GM18873 (cell line): ENCODE results near the gene RASD2.

Source experiments
- ATAC-seq: cut with Tn5 transposase; IDR thresholded peaks from one replicate; pipeline ENCODE4 v1.9.1; 2021; ENCODE audit warnings: mild to moderate bottlenecking, moderate library complexity, moderate number of reproducible peaks; ENCODE audit not compliant: unreplicated experiment, low FRiP score

RASD2 gene

DNA sequence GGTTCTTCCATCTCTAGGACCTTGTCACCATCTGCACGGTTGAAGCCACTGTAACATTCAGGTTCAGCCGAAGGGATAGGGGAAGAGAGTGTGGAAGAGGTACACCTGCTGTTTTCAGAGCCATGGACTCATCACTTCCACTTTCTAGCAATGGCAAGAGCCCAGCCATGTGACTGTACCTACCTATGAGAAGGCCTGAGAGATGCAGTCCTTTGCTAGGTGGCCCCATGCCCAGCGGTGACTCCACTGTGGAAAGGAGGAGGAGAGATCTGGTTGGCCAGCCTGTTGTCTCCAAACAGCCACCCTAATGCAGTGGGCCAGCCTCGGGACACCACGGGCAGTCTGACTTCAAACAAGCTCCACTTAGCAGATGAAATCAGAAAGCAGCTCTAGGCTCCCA is 16.0 kb downstream of the RASD2 start:
- ATAC-seq = no peak

DNA sequence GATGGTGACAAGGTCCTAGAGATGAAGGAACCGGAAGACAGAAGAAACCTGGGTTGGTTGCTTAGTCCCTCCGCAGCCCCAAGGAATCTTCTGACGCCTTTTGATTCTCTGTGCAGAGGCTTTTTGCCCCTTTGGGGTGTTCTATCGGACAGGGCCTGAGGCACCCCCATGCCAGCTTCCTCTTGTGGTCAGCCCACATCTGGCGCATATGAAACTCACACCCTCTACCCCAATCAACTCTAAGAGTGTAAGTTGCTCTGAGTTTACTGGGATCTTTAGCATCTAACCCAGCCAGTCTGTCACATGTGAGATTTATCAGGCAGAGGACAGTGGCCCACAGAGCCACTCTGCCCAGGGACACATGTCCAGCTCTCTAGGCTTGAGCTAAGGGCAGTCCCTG is 17.4 kb downstream of the RASD2 start:
- ATAC-seq = no peak

DNA sequence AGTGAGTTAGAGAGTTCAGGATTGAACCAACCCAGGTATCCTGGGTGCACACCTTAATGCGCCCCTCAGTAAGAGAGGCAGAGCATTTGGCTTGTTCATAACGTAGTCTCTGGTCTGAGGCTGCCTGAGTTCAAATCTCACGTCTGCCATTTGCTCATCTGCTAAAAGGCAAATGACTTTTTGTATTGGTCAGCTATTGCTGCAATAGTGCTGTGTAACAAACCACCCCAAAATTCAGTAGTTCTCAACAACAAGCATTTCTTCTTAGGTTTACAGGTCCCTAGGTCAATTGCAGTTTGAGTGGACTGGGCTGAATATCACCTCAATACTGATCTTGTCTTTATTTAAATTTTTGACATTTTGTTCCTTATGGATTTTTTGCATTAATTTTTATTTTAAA is 18.1 kb downstream of the RASD2 start:
- no peak for ATAC-seq

DNA sequence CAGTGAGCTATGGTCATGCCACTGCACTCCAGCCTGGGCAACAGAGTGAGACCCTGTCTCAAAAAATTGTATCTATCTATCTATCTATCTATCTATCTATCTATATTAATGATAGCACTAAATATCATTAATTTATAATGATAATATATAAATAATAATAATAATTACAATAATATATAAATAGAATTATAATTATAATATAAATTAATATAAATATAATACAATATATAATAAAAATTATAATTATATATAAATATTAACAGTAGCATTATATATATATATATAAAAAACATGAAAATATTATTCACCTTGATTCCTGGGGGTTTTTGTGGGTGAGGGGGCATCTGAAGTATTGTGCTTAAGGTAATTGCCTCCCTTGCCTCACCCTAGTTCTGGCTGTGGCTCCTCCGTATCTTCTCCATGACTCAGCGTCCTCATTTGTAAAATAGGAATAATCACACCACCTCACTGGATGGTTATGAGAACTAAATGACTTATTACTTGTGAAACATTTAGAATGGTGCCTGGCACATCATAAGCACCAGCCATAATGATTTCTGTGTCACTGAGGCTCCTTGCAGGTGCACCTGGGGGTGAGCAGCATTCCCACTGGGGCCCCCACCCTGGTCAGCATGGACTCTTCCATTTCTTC is 18.8 kb downstream of the RASD2 start:
- ATAC-seq = no peak

DNA sequence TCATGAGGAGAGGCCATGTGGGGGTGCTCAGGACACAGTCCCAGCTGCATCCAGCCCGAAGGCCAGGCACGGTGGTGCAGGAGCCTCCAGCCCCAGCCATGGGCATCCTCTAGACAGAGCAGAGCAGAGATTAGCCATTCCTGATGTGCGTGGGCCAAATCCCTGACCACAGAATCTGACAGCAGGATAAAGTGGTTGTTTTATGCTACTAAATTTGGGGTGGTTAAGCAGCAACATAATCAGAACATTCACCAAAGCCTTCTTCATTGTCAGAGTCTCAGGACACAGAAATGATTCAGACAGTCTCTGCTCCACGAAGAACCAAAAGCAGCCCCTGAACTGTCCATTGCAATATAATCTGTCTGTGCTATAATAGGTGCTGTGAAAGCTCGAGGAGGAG is 19.7 kb downstream of the RASD2 start:
- no peak for ATAC-seq

DNA sequence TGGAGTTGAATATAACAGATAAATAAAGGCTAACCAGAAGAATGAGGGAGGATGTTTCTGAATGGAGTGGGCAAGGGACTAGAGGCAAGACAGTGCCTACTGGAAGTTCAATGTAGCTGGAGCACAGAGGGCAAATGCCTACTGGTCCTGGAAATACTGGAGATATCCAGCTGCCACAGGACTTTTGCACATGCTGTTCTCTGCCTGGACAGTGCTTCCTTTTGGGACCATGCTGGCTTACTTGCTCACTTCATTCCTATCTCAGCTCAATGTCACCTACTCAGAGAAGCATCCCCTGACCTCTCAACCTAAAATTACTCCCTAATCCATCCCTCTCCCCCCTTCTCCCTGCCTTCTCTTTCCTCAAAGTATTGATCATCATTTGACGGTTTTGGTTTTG is 20.2 kb downstream of the RASD2 start:
- ATAC-seq = no peak

DNA sequence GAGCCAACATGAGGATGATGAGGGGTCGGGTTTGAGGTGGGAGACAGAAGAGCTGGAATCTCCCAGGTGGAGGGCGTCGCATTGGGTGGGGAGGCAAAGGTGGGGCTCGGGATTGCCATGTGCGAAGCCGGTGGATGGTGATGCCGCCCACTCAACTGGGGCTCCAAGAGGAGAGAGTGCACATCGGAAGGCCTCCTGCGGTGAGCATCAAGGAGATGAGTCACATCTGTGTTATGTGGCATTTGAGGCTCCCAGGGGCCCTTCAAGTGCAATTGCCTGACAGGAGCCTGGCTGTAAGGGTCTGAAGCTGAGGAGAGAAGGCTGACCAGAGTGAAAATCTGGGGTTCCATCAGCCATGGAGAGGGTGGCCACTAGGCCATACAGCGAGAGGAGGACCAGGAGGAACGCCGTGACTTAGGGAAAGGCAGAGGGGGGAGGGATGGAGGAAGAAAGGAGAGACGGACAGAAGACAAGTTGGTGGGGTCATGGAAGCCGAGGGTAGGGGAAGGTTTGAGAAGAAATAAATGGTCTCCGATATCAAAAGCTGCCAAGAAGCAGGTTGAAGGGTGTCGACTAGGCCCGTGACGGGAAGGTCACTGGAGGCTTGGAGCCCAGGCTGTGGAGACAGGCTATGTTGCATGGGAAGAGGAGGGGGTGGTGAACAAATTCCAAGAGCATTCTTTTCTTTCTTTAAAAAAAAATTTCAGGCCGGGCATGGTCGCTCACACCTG is 21.3 kb downstream of the RASD2 start:
- ATAC-seq = no peak

DNA sequence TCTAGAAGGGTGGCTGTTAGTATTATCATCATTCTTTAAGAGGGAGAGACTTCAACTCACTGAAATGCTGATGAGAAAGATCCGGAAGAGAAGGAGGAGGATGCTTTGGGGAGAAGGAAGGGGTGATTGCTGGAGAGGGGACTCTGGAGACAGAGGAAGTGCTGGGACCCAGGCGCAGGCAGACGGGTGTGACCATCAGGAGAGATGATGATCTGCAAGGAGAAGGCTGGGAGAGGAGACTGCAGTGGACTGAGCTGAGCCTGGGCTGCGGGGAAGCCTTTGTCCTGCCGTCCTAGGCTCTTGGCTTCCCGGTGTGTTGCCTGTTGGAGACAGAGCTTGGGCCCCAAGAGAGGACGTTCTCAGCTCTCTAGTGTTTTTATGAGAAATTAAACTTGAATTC is 22.6 kb downstream of the RASD2 start:
- no peak for ATAC-seq

DNA sequence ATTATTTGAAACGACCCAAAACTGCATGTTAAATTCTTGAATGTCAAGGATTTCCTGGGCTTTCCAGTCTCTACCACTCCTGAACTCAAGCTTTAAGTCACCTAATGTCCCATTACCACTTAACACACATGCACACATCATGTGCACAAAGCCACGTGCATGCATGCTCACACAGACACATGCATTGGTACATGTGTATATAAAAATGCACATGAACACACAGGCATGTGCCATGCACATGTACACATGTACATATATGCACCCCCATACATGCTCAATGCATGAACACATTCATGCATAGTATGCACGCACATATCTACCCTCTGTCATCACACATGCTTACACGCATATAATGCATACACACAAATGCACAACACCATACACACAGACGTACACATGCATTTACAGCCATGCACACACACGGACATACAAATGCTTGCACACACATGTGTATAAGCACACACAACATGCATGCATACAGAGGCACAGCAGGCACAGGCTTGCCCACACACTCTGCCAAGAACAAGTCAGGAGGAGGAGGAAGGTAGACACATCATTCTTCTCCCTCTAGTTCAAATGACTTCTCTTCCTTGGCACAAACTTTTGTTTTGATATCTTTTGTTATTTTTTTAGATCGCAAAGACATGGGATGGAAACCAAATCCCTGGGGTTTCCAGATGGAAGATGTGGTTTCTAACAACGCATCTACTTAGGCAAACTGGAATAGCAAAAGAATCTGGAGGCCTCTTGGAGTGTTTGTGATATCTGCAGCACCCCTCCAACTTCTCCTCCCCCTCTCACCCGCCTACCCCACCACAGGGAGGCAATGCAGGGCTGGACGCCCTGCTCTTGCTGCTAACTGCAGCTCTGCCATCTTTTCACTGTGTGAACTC is 24.6 kb downstream of the RASD2 start:
- no peak for ATAC-seq

DNA sequence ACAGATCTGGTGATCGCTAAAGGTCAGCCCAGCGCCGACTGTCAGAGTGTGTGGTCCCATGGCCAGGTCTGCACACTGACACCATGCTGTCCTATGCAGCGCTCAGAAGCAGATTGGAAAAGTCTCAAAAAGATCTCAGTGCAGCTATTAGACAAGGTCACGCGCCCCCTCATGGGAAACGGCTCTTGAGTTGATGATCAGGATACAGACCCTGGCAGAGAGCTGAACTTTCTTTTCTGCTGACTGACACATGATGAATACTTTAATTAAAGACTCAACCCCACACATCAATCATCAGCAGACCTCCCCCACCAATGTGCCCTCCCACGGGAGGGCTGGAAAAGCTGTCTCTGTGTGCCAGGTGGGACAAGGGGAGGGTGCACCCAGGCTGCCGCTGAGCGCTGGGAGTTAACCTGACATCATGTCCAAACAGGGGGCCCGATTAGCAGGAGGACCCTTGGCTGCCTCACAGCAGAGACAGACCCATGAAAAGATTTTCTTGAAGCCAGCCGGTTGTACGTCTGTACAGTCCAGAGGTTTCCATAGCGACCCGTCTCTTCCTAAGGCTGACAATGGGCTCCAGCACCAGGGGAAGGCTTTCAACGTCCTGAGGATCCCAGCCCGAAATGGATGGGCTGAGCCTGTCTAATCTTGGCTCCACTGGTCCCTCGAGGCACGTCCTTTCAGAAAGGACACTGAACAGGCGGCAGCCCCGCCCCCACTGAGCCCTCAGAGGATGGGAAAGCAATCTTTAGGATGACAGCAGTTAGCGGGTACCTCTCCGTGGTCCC is 26.9 kb downstream of the RASD2 start:
- no peak for ATAC-seq

DNA sequence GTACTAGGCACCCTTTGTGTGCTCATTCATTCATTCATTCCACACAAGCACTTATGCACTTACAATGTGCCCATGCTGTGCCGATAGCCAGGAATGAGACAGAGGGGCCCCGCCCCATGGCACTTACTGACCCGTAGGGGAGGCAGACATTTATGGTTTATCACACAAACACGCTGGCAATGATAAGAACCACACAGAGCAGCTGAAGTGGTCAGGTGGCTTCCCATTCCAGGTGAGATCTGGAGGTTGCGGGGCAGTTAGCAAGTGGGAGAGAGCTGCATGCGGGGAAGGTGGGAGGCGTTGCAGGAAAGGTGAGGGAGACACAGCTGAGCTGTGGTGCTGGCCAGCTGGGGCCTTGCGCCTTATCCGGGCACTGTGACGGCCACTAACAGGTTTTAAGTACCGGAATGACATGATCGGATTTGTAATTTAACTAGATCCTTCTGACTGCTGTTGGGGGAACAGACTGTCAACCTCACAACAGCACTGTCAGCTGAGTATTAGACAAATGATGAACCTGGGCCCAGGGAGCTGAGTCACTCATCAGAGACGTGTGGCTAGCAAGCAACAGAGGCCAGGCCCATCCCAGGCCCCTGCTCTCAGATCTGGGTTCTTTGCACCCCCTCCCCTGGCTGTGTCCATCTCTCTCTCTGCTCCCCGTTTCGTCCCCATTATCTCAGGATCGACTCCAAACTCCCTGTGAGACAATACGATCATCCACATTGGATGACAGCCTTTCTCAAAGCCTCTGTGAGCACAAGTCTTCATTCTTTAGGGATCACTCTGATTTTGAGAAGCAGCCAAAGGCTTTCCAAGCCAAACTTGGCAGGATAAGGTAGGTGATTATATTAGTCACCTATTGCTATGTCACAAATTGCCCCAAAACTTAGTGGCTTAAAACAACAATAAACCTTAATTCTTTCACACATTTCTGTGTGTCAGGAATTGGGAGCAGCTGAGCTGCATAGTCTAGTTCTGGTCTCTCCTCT is 28.4 kb downstream of the RASD2 start:
- no peak for ATAC-seq

DNA sequence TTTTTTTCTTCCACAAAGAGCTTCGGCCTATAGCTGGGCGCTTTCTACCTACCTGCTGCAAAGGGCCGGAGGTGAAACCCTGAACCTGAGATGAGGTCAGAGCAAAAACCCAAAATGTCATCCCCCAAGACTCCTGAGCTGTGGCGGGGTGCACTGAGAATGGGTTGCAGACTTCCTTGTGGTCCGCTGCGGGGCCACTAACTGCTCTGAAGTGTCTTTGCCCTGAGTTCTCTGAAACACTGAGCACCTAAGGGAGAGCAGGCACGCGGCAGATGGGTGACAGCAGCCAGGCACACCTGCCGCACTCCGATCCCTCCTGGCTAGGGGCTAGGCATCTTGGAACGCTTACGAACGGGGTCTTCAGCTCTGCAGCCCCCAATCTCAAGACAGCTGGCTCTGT is 29.3 kb downstream of the RASD2 start:
- ATAC-seq = no peak

DNA sequence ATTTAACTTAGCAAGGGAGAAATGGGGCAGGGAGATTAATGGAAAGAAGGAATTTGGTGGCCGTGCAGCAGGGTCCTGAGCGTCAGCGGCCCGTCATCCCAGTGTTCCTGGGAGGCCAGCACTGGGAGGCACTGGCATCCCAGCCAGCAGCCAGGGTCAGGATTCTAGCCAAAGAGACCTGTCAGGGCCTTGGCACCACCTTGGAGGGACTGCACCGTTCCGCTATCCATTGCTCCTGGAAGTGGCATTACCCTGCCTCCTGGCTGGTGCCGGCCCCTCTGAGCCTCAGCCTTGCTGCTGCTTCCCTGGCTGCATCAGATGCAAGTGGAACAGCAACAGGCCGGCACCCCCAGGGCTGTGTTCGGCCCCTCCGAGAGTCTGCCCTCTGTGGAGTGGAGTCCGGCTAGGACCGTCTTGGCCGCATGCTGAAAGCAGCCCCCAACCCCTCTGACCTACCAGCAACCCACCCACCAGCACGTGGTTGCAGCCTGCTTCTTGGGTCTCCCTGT is 30.1 kb downstream of the RASD2 start:
- no peak for ATAC-seq

DNA sequence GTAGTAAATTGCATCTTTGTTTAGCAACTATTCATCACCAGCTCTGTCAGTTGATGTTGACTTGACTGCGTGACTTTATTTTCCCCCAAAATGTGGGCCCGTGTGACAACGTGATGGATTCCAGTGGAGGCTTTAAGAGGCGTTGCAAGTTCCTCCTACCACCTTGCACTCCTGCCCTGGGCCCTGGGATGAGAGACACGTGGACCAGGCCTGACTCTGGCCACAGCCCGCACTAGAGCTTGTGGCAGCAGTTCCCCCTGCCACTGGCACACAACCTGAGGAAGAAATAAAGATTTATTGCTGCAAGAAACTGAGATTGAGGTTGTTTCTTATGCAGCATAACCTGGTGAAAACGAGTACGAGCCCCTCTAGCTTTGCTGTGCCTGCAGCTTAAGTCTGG is 31.9 kb downstream of the RASD2 start:
- no peak for ATAC-seq

DNA sequence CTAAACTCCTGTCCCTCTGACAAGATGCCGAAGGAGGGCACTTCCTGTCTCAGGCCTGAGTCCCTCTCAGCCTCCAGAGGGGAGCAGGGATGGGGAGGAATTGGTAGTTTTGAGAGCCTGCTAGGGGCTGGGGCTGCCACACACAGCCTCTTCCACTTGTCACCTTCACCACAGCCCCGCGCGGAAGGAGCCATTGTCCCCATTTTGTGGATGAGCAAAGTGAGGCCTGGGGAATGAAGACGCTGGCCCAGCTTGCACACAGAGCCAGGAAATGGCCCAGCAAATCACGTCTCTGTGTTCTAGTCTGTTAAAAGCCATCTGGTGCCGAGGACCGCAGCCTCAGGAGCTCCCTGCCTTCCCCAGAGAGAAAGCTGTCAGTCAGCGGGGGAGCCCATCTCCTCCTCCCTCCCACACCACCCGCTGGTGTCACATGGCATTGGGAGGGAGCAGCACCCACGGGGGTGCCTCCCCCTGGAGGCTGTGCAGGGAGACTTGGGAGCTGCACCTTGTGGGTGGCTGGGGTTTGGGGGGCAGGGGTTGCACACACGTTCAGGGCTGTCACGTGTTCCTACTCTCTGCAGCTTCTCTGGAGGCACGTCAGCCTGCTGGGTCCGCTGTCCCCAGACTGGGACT is 34.6 kb downstream of the RASD2 start:
- ATAC-seq = no peak

DNA sequence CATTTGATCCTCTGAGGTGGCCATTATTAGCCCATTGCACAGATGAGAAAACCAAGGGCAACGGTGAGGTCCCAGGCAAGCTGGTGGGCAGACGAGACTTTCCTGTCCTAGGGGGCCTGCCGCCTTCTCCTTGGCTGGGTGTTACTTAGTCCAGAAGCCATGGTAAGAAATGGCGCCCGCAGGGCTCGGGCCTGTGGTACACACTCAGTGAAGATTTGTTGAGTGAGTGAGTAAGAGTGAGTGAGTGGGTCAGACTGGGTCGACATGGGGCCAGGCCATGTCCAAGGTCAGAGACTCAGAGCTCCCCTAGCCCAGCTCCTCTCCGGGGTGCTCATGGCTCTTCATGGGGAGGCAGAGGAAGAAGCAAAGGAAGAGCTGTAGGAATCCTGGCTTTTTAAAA is 36.0 kb downstream of the RASD2 start:
- ATAC-seq = no peak

DNA sequence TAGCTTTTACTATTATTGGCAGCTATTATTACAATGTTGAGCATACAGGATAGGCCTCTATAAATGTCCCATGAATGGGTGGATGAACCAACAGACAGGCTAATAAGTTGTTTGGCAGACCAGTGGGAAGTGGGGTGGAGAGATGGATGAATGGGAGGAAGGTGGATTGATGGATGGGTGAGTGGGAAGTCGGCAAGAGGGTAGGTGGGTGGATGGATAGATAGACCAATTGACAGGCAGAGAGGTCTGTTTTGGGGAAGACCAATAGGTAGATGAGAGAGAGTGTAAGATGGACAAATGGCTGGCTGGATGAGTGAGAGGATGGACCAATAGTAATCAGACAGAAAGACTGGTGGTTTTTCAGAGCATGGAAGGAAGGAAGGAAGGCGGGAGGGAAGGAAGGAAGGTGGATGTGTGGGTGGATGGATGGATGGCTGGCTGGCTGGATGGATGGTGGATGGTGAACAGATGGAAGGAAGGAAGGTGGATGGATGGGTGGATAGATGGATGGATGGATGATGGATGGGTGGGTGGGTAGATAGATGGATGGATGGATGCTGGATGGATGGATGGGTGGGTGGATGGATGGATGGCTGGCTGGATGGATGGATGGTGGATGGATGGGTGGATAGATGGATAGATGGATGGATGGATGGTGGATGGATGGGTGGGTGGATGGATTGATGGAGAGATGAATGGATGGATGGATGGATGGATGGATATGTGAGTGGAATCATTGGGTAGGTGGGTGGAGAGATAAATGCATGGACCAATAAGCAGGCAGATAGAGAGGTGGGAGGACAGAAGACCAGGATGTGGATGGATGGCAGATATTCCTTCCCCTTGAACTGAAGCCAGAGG is 37.4 kb downstream of the RASD2 start:
- ATAC-seq = no peak
